GM19239 (cell line): ENCODE results near the gene FMNL2.

Experiments
- DNase-seq: peaks from one replicate; pipeline ENCODE4 v3.0.0; 2011; ENCODE audit warnings: low spot score; ENCODE audit not compliant: insufficient read length
- FAIRE-seq: peaks from 2 replicates; lab custom pipeline; 2011; peaks lifted over from hg19 to GRCh38; lab: Jason Lieb, UNC

Gene FMNL2

GRCh38 chr2:152650768-152651371, 315.9 kb downstream of the FMNL2 start:
- FAIRE-seq (peak; percentile 42), DNase-seq (no peak)

DNA sequence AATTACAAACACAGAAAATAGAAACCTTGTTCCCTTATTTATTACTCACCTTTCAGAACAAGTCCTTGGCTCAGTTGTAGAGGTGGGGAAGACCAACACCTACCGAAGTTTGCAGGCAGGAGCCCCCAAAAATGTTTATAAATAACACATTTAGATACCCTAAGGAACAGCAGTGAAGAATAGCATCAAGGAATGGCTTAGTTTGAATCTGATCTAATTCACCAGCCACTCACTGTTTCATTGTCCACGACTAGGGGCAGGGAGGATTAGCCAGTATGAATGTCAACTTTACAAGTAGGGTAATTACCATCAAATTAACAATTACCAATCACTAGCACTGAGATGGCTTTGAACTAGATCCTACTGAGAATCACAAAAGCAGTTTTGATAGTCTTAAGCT, 316.9 kb downstream of the FMNL2 start:
- no peak for DNase-seq
- no peak for FAIRE-seq

GRCh38 chr2:152655880-152656279, 320.9 kb downstream of the FMNL2 start:
- no peak for DNase-seq

DNA sequence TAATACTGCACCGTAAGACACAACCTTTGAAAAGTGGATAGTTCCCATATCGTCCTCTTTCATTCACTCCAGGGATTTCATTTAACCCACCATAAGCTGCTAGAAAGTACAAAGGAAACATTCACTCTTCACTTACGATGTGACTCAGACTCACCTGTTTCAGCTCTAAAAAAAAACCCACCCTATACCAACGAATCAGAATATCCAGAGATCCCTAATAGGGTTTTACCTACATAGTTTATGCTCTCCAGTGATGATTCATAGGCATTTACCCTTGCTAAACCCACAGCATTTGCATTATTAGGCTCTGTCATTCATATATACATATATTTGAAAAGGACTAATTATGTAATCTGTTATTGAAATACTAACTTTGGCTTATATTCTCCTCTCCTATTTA, 322.1 kb downstream of the FMNL2 start:
- FAIRE-seq (no peak), DNase-seq (no peak)

More at GRCh38 chr2:152655880-152656279, 320.9 kb downstream of the FMNL2 start:
- no peak for FAIRE-seq

DNA sequence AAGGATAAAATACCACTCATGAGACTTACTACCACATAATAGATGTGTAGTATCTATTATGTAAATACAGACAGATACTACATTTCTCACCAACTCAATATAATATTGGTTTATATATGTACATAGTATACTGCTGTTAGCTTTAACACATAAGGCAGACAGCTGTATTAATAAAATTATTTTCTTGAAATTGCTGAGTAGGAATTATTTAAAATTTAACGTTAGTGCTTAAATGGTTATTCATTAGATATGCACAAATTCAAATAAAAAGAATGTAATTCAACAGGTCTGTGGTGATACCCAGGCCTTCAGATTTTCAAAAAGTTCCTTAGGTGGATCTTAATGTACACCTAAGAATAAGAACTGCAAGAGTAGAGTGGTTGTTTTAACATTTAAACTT, 323.2 kb downstream of the FMNL2 start:
- FAIRE-seq (no peak), DNase-seq (no peak)

DNA sequence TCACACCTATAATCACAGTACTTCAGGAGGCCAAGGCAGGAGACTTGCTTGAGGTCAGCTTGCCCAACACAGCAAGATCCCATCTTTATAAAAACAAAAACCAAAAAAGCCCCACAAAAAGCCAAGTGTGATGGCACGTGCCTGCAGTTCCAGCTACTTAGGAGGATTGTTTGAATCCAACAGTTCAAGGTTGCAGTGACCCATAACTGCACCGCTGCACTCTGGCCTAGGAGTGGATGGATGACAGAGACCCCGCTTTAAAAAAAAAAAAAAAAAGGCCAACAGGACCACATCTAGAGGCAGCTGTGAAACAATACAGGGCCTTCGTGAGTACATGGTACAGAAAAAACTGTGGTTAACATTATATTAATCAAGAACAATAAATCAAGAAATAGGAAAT, 326.1 kb downstream of the FMNL2 start:
- no peak for DNase-seq
- no peak for FAIRE-seq

- FAIRE-seq = no peak
- DNase-seq = no peak
These were observed 329.8 kb downstream of the FMNL2 start for GRCh38 chr2:152664725-152665124.

DNA sequence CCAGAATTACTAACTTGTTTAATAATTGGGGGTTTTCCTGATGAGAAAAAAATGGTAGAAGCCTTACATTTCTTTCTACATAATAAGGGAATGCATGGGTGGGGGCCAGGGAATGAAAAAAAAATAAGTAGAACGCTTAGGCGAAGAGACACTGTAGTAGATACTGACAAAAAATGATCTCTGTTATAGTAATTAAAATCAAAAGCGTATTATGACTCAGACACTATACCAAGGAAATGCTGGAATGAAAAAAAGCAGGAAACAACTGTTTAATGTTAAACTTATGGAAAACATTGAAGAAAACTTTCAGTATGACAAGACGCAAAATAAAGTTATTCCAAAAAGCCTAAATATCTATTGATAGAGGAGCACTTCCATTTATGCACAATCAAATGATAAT, 339.4 kb downstream of the FMNL2 start:
- DNase-seq (no peak), FAIRE-seq (no peak)

GRCh38 chr2:152676461-152676860, 341.5 kb downstream of the FMNL2 start:
- DNase-seq (no peak), FAIRE-seq (no peak)

- DNase-seq (no peak), FAIRE-seq (no peak)
These were observed 343.8 kb downstream of the FMNL2 start for GRCh38 chr2:152678808-152679207.

DNA sequence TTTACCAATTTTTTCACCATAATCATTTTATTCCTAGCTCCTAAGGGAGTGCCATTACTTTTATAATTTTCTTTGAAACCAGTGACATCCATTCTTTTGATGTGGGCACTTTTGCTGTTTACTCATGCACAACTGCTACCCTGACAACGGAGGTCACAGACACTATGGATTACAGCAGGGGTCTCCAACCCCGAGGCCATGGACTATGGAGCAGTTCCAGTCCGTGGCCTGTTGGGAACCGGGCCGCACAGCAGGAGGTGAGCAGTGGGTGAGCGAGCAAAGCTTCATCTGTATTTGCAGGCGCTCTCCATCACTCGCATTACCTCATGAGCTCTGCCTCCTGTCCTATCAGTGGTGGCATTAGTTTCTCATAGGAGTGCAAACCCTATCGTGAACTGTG, 347.7 kb downstream of the FMNL2 start:
- FAIRE-seq = no peak
- no peak for DNase-seq

GRCh38 chr2:152683400-152683799, 348.4 kb downstream of the FMNL2 start:
- DNase-seq (no peak), FAIRE-seq (peak; percentile 52)

- FAIRE-seq (no peak), DNase-seq (no peak)
These were observed 351.3 kb downstream of the FMNL2 start for GRCh38 chr2:152686321-152686720.

- FAIRE-seq = no peak
- DNase-seq = no peak
These were observed 358.1 kb downstream of the FMNL2 start for GRCh38 chr2:152693033-152693432.

DNA sequence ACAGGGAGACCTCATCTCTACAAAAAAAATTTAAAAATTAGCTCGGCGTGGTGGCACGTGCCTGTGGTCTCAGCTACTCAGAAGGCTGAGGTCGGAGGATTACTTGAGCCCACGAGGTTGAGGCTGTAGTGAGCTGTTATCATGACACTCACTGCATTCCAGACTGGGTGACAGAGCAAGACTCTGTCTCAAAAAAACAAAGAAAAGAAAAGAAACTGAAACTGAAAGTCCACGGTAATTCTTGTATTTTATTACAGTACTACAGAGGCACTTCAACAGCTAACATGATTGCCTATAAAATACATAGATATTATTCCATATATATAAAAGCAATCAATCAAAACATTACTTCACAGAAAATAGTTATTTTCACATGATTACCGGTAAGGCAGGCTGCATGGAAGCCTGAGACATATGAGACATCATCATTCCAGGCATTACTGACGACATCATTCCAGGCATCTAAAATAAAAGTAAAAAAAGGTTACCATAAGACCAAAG, 359.2 kb downstream of the FMNL2 start:
- DNase-seq (no peak), FAIRE-seq (peak; percentile 89)

DNA sequence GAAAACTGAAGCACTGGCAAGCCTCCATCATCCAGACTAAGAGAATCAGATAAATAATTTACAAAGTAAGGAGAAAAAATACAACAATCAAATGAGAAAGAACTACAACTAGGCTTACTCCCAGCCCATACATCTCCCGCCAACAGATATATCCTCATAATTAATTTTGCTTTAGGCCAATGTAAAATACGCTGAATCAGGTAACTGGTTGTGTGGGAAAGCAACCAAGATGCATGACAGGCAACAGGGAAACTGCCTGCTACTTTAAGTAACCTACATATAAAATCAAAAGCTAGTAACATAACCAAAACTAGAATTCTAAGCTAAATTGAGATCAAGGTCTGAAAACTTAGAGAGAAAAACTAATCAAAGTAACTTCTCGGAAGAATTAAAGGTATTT, 360.8 kb downstream of the FMNL2 start:
- FAIRE-seq (no peak), DNase-seq (no peak)

- DNase-seq (no peak), FAIRE-seq (no peak)
These were observed 361.5 kb downstream of the FMNL2 start for GRCh38 chr2:152696476-152696875.
